GM21737 (cell line): Measurements from ENCODE around the gene TBCK.

ENCODE experiments used
- ATAC-seq: cut with Tn5 transposase; IDR thresholded peaks from one replicate; pipeline ENCODE4 v1.9.1; 2021; ENCODE audit warnings: mild to moderate bottlenecking, moderate library complexity; ENCODE audit not compliant: unreplicated experiment

The TBCK gene

GRCh38 chr4:106315968-106316772 lies at the start of gene TBCK, which contains the start of gene AIMP1:
Gene TBCK, minus strand, starts transcription at chr4:106316209. Its CDS starts 7,249 bp downstream, at chr4:106308960.
Gene AIMP1, plus strand, starts transcription at chr4:106316550. Its CDS starts 8,460 bp downstream, at chr4:106325010.
- ATAC-seq = peak; percentile 88

GRCh38 chr4:106365613-106366012 lies 49.6 kb upstream of the TBCK start:
- ATAC-seq = no peak

GRCh38 chr4:106364282-106364681 lies 48.3 kb upstream of the TBCK start:
- no peak for ATAC-seq

GRCh38 chr4:106362086-106362825 lies 46.2 kb upstream of the TBCK start:
- no peak for ATAC-seq

GRCh38 chr4:106358899-106359298 lies 42.9 kb upstream of the TBCK start:
- ATAC-seq = no peak

GRCh38 chr4:106355193-106355592 lies 39.2 kb upstream of the TBCK start:
- no peak for ATAC-seq

- no peak for ATAC-seq
Observed at GRCh38 chr4:106353786-106354185, 37.8 kb upstream of the TBCK start.

- no peak for ATAC-seq
Observed at GRCh38 chr4:106351016-106351415, 35.0 kb upstream of the TBCK start.

GRCh38 chr4:106347167-106347566 lies 31.2 kb upstream of the TBCK start:
- no peak for ATAC-seq

- no peak for ATAC-seq
Observed at GRCh38 chr4:106344647-106344970, 28.6 kb upstream of the TBCK start.

GRCh38 chr4:106343865-106344646 lies 28.0 kb upstream of the TBCK start:
- ATAC-seq = no peak

GRCh38 chr4:106340774-106341173 lies 24.8 kb upstream of the TBCK start:
- no peak for ATAC-seq

- no peak for ATAC-seq
Observed at GRCh38 chr4:106339431-106339830, 23.4 kb upstream of the TBCK start.

- no peak for ATAC-seq
Observed at GRCh38 chr4:106338671-106339070, 22.7 kb upstream of the TBCK start.

- no peak for ATAC-seq
Observed at GRCh38 chr4:106337916-106338315, 21.9 kb upstream of the TBCK start.

- ATAC-seq = no peak
Observed at GRCh38 chr4:106336618-106337017, 20.6 kb upstream of the TBCK start.

GRCh38 chr4:106334741-106335470 lies 18.9 kb upstream of the TBCK start:
- no peak for ATAC-seq

- ATAC-seq = no peak
Observed at GRCh38 chr4:106333186-106333585, 17.2 kb upstream of the TBCK start.

- no peak for ATAC-seq
Observed at GRCh38 chr4:106329041-106329618, 13.1 kb upstream of the TBCK start.

GRCh38 chr4:106325800-106326199 lies 9.8 kb upstream of the TBCK start:
- no peak for ATAC-seq
